Activated CD8-positive, alpha-beta memory T cell treated with anti-CD3 and anti-CD28 coated beads, Interleukin-2, amount 50 U/mL, for 48 hours (primary cell): ENCODE data around the gene CD86.
"Not testable (repeated sequence)": the region's sequence is repeated elsewhere in the genome, so short reads cannot be mapped to it uniquely, and the experiment has no call there.

Experiments used
- DNase-seq: peaks from one replicate; pipeline ENCODE4 v3.0.0-alpha.2; 2020

The CD86 gene, protein sequence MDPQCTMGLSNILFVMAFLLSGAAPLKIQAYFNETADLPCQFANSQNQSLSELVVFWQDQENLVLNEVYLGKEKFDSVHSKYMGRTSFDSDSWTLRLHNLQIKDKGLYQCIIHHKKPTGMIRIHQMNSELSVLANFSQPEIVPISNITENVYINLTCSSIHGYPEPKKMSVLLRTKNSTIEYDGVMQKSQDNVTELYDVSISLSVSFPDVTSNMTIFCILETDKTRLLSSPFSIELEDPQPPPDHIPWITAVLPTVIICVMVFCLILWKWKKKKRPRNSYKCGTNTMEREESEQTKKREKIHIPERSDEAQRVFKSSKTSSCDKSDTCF

GRCh38 chr3:122055215-122055614, at the start of gene CD86:
TSS of gene CD86 (plus strand) at chr3:122055362. CDS start at chr3:122055490, 128 bp downstream.
- DNase-seq = no peak

DNA sequence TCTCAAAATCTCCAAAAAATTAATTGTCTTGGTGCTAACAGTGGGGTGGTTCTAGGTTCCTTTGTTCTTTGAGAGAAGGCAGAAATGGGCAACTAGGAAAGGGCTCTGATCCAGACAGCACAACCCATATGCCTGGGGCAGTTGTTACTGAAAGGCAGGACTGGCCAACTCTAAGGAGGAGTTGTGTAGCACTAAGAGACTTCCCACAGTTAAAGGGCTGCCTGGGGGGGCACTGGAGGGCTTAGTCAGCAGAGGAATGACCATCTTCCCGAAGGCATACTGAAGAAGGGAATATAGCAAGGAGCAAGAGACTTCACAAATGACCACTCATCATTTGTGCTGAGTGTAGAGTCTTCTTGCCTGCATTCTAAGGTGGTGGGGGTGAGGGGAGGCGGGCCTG, 48.9 kb upstream of the CD86 start:
- DNase-seq = no peak

DNA sequence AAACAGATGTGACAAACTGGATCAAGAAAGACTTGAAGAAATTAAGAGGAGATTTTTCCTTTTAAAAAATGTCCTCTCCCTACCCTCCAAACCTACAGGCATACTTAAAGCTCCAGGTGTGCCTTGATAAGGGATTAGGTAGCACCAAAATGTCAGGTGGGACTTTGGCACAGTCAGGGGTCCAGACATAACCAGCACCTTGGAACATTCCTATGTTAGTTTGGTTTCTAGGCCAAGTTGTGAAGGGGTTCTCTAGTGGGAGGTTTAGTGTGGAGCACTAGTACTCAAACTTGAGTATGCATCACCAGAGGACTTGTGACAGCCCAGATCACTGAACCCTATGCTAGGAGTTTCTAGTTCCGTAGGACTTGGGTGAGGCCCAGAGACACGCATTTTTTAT, 47.0 kb upstream of the CD86 start:
- no peak for DNase-seq

DNA sequence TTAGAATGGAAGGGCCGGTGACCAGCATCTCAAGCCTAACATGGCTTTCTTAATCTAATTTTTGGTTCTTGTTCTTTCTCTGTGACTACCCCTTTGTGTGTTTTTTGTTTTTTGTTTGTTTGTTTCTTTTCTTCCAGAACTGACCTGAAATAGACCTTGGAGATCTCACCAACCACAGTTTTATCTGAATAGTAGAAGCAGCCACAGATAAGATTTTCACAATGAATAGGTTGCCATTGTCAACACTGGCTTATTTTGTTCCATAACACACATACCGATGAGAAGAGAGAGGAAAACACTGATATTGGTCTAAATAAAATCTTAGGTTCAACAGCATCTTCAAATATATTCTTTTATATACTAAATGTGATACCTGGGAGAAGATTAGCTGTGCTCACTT, 44.7 kb upstream of the CD86 start:
- no peak for DNase-seq

- no peak for DNase-seq
Observed at GRCh38 chr3:122011396-122011795, 43.8 kb upstream of the CD86 start.

GRCh38 chr3:122012821-122013220, 42.3 kb upstream of the CD86 start:
- no peak for DNase-seq

GRCh38 chr3:122013448-122013925, 41.7 kb upstream of the CD86 start:
- DNase-seq = no peak

- no peak for DNase-seq
Observed at GRCh38 chr3:122014741-122015140, 40.4 kb upstream of the CD86 start.

DNA sequence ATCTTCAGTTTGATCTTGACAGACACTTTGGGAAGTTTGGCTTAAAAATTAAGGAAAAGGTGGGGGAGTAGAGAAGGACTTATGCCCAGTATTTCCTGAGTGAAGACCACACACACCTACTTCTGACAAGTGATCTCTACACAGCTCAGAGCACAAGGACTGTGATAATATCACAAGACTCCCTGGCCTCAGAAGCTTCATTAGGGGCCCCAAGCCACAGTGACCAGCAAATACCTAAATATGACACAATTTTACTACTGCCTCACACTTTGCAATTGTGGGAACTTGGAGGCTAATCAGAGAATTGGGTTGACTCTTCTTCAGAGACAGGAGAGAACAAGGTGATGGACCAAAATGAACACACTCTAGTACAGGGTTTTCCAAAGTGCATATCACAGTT, 35.7 kb upstream of the CD86 start:
- no peak for DNase-seq

DNA sequence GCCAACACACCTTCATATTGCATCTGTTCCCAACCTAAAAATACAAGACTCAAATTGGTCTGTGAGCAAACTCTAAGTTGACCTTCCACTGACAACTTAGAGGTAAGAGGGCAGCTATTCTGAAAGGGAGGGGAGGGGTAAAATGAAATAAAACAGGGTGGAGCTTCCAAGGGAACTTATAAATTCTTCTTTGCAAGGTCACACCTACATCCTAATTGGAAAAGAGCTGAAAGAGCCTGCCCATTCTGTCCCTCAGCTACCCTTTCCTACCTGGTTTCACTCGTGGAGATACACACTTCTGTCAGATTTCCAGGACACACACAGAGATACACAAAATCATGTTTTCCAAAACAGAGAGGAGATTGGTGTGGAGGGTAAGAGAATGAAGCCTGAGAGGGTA, 34.1 kb upstream of the CD86 start:
- no peak for DNase-seq

GRCh38 chr3:122021811-122022401, 33.3 kb upstream of the CD86 start, which contains the start of gene ILDR1:
TSS of gene ILDR1 (minus strand) at chr3:122022247. CDS start at chr3:122022077, 170 bp downstream.
- DNase-seq = no peak

DNA sequence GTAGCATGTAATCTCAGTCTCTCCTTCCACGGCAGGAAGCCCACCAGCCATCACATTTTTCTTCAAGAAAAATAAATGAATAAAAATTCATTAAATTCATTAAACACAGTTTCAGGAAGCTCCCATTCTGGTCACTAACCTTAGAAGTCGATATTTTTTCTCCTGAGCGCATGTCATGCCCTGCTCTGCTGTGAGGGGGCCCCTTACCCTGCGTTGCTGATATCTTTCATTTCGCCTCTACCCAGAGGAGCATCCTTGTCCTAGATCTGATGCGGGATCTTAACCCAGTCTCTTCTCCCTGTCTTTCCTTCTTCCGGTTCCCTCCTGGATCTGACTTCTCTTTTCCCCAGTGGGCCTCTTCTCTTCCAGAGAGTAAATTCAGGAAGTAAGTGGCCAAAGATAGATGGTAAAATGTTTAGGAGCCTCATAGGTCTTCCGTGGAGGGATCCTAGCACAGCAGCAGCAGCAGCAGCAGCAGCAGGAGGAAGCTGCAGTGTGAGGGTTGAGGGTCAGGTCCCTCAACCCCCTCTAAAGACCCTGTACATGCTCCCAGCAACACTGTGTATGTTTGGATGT, 31.7 kb upstream of the CD86 start:
- DNase-seq = no peak

DNA sequence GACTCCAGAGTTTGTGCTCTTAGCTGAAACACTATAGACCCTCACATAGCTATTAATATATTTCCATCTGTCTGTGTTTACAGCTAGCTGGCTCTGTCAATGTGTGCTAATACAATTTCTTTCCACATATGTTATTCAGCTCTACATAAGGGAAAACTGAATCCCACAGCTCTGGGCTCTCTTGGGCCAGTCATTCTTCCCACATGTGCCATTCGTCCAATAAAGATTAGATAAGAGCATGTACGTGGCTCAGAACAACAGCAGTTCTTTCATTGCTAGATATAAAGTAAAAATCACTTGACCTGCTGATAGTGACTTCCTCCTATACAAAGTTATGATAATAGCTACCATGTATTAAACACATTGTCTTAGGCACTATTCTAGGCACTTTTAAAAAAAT, 30.4 kb upstream of the CD86 start:
- DNase-seq = no peak

DNA sequence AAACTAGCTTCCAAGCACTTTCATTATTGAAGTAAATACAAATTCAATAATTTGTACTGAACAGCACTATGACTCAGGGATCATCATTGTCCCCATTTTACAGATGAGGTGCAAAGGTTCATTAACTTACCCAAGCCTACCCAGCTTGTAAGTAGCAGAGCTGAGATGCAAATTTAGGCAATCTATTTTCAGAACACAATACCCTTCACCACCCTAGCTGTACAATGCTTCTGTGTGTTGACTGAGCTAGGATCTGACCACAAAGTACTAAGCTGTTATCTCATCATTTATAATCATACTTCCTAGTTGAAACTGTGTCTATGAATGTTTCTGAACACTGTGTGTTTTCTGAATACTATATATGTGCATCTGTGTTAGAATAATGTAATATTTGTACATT, 29.9 kb upstream of the CD86 start:
- no peak for DNase-seq

DNA sequence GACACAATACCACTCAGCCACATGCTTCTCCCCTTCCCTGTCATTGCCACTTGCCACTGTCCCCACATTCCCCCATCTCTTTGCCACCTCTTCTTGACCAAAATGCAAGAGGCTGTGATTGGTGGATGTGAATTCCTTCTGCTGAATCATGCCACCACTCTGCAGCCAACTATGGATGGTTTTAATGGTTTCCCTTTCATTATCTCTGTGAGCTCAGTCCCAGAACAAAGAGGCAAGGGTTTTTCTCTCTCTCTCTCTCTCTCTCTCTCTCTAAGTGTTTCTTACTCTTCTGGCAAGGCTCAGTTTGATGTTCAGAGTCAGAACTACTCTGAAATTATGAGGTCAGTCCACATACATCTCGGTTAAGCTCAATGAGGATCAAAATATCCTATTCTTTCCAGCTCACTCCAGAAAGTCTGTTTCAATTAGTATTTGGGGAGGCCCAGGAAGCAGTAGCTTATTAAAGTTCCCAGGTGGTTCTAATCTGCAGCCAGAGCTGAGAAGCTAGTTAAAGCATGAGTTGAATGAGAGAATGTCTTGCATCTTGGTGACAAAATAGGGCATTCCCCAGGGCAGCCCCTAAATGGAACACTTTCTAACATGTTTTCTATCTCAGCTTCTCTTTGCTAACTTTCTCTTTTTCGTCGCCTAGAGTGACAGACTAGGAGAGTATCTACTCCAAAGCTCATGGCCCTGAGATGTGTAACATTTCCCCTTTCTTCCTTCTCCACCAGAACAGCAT, 24.6 kb upstream of the CD86 start:
- DNase-seq = no peak

- no peak for DNase-seq
Observed at GRCh38 chr3:122031123-122031468, 24.1 kb upstream of the CD86 start.

DNA sequence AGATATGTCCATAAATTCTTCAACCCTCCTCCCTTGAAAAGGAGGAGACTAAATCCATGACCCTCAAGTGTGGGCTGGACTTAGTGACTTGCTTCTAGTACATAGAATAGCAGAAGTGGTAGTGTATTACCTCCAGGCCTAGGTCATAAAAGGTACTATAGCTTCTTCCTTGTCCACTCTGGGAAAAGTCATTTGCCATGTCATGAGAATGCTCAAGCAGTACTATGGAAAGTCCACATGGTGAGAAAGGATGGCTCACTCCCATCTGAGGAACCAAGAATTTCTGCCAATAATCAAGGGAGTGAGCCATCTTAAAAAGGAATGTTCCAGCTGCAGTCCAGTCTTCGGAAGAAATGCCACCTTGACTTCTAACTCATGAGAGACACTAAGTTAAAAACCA, 22.6 kb upstream of the CD86 start:
- DNase-seq = no peak

DNA sequence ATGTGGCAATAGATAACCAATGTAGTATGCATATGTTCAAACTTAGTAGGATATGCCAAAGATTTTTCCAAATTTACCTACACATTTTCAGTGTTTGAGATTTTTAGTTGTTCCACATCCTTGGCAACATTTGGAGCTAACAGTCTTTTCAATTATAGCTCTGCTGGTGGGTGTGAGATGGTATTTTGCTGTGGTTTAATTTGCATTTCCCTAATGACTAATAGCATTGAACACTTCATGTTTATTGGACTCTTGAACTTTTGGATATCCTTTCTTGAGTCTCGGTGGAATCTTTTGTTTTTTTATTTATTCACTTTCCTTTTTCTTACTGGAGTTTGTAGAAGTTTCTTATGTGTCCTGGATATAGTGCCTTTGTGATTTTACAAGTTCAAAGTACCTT, 22.1 kb upstream of the CD86 start:
- DNase-seq = no peak

DNA sequence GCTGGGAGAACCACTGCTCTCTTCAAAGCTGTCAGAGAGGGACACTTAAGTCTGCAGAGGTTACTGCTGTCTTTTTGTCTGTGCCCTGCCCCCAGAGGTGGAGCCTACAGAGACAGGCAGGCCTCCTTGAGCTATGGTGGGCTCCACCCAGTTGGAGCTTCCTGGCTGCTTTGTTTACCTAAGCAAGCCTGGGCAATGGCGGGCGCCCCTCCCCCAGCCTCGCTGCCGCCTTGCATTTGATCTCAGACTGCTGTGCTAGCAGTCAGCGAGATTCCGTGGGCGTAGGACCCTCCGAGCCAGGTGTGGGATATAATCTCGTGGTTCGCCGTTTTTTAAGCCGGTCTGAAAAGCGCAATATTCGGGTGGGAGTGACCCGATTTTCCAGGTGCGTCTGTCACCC, 7.9 kb upstream of the CD86 start:
- not testable (repeated sequence) for DNase-seq

DNA sequence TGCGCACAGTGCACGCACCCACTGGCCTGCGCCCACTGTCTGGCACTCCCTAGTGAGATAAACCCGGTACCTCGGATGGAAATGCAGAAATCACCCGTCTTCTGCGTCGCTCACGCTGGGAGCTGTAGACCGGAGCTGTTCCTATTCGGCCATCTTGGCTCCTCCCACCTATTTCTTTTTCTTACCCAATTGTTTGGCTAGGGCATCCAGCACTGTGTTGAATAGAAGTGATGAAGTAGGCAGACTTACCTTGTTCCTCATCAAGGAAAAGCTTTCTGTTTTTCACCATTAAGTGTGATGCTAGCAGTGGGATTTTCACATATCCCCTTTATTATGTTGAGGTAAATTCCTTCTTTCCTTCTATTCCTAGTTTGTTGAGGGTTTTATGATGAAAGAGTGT, 7.4 kb upstream of the CD86 start:
- not testable (repeated sequence) for DNase-seq

DNA sequence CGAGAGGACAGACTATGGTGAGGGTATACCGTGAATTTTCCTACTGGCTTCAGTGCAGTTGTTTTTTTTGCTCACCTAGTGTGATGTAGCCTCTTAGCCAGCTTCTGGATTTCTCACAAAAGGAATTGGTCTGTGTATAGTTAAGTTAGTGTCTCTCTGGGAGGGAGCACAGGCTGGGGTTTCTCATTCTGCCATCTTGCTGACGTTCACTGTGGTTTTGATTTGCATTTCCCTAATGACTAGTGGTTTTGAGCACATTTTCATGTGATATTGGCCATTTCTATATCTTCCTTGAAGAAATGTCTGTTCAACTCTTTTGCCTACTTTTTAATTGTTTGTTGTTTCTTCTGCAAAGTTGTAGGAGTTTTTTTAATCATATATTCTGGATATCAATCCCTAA, 2.2 kb upstream of the CD86 start:
- DNase-seq = no peak

DNA sequence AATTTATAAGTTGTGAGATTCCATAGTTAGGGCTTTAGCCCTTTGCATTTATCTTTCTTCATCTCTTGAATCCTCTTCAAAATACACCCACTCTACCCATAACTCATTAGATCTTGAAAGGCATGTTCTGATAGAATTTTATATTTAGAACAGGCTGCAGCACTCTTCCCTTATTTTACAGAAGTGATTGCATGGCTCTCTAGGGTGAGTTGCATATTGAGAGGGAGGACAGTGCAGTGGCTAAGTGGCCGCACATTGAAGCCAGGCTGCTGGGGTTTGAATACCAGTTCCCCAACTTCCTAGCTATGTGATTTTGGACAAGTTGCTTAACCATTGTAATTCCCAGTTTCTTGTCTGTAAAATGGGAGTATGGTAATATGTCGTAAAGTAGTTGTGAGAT, 2.5 kb downstream of the CD86 start:
- no peak for DNase-seq

GRCh38 chr3:122058294-122058693, 3.1 kb downstream of the CD86 start:
- DNase-seq = no peak
